HepG2 (cell line): ENCODE results near the gene MBOAT7. TPM values are rescaled to one million over a fixed set of nuclear protein-coding genes. Genes with fewer than 3 reads are reported as not detected.

Experiments
- EZH2 ChIP-seq: conservative IDR thresholded peaks from 2 replicates; pipeline ENCODE4 v1.6.1; 2012; ENCODE audit warnings: mild to moderate bottlenecking, low read depth, low read length, moderate library complexity
- GATAD2A ChIP-seq: IDR thresholded peaks from 2 replicates; pipeline ENCODE4 v1.6.1; 2016
- GFI1 ChIP-seq: sonication (generic); formaldehyde crosslinking; IDR thresholded peaks from 2 replicates; pipeline ENCODE4 v1.5.0; 2020; ENCODE audit warnings: missing genetic modification reagents, mild to moderate bottlenecking, borderline replicate concordance
- KDM2A ChIP-seq: sonication (generic); formaldehyde crosslinking; IDR thresholded peaks from 2 replicates; pipeline ENCODE4 v1.4.0; 2020; ENCODE audit warnings: low read depth, missing genetic modification reagents, borderline replicate concordance
- MLX ChIP-seq: IDR thresholded peaks from 2 replicates; pipeline ENCODE4 v1.6.1; 2016
- NCOR1 ChIP-seq: fragments of 200-600 bp; sonication (generic); IDR thresholded peaks from 2 replicates; pipeline ENCODE4 v1.7.0; 2017; ENCODE audit warnings: antibody characterized with exemption, low read length, borderline replicate concordance
- NR2F1 ChIP-seq, 2 experiments: fragments of 450-650 bp in 1 of 2; formaldehyde crosslinking in 1 of 2; IDR thresholded peaks; 2 replicates each; pipeline versions ENCODE4 v1.5.0 to v1.6.1; 2016 to 2020; ENCODE audit warnings: mild to moderate bottlenecking in 1 of 2, missing compliant biosample characterization in 1 of 2, missing genetic modification reagents in 1 of 2, moderate library complexity in 1 of 2
- RFXAP ChIP-seq: sonication (generic); formaldehyde crosslinking; IDR thresholded peaks from 2 replicates; pipeline ENCODE4 v1.4.0; 2020; ENCODE audit warnings: missing genetic modification reagents, borderline replicate concordance
- SMAD1 ChIP-seq: sonication (generic); formaldehyde crosslinking; IDR thresholded peaks from 2 replicates; pipeline ENCODE4 v1.4.0; 2020; ENCODE audit warnings: missing genetic modification reagents, low read depth, mild to moderate bottlenecking, borderline replicate concordance
- XRCC5 ChIP-seq: fragments of 200-400 bp; formaldehyde crosslinking; optimal IDR thresholded peaks from 2 replicates; pipeline ENCODE3; 2017; ENCODE audit warnings: mild to moderate bottlenecking, low read length
- ZKSCAN8 ChIP-seq: IDR thresholded peaks from 2 replicates; pipeline ENCODE4 v1.6.1; 2016; ENCODE audit warnings: borderline replicate concordance, missing genetic modification reagents, missing compliant biosample characterization
- ZNF17 ChIP-seq: sonication (generic); formaldehyde crosslinking; IDR thresholded peaks from 2 replicates; pipeline ENCODE4 v1.5.0; 2020; ENCODE audit warnings: mild to moderate bottlenecking, missing genetic modification reagents
- ZNF18 ChIP-seq: sonication (generic); formaldehyde crosslinking; IDR thresholded peaks from 2 replicates; pipeline ENCODE4 v1.8.0; 2022; ENCODE audit warnings: mild to moderate bottlenecking, missing genetic modification reagents; ENCODE audit not compliant: insufficient replicate concordance
- ZNF24 ChIP-seq: fragments of 450-650 bp; IDR thresholded peaks from 2 replicates; pipeline ENCODE4 v1.6.1; 2017; ENCODE audit warnings: antibody characterized with exemption, mild to moderate bottlenecking
- ZNF326 ChIP-seq: sonication (generic); formaldehyde crosslinking; IDR thresholded peaks from 2 replicates; pipeline ENCODE4 v1.4.0; 2020; ENCODE audit warnings: missing genetic modification reagents, borderline replicate concordance
- ZNF354B ChIP-seq: sonication (generic); formaldehyde crosslinking; IDR thresholded peaks from 2 replicates; pipeline ENCODE4 v1.8.0; 2022; ENCODE audit warnings: mild to moderate bottlenecking, missing genetic modification reagents
- ZNF530 ChIP-seq: sonication (generic); formaldehyde crosslinking; IDR thresholded peaks from 2 replicates; pipeline ENCODE4 v1.5.0; 2020; ENCODE audit warnings: low read depth, mild to moderate bottlenecking, missing genetic modification reagents
- ZNF567 ChIP-seq: sonication (generic); formaldehyde crosslinking; IDR thresholded peaks from 2 replicates; pipeline ENCODE4 v1.8.1; 2023; ENCODE audit warnings: mild to moderate bottlenecking, missing genetic modification reagents, borderline replicate concordance
- ZNF841 ChIP-seq: sonication (generic); formaldehyde crosslinking; IDR thresholded peaks from 2 replicates; pipeline ENCODE4 v1.8.1; 2023; ENCODE audit warnings: missing genetic modification reagents, borderline replicate concordance
- ZNF891 ChIP-seq: sonication (generic); formaldehyde crosslinking; IDR thresholded peaks from 2 replicates; pipeline ENCODE4 v1.5.0; 2020; ENCODE audit warnings: mild to moderate bottlenecking, missing genetic modification reagents
- ZSCAN21 ChIP-seq: sonication (generic); formaldehyde crosslinking; IDR thresholded peaks from 2 replicates; pipeline ENCODE4 v1.8.0; 2022; ENCODE audit warnings: mild to moderate bottlenecking, missing genetic modification reagents, moderate library complexity, borderline replicate concordance
- ZSCAN25 ChIP-seq: sonication (generic); formaldehyde crosslinking; IDR thresholded peaks from 2 replicates; pipeline ENCODE4 v1.8.0; 2022; ENCODE audit warnings: mild to moderate bottlenecking, missing genetic modification reagents
- polyA plus RNA-seq, 8 experiments: library from polyadenylated mRNA; depleted of rRNA in 3 of 8; stranded (reverse) in 7 of 8; unstranded in 1 of 8; fragments of >200 nt; fragmentation: Illumina TruSeq in 4 of 8; extraction: Trizol in 4 of 8; gene quantifications; 2 replicates each; pipeline versions ENCODE4 v1.2.1 to v1.2.3, GENCODE V29; 2011 to 2016; ENCODE audit warnings: low read depth in 4 of 8, missing spikeins in 1 of 8, mixed read lengths in 1 of 8; ENCODE audit not compliant: insufficient read depth in 1 of 8
- total RNA-seq, 5 experiments: library from RNA; depleted of rRNA; stranded (reverse); fragments of >200 nt; fragmentation: Illumina TruSeq; extraction: Trizol; gene quantifications; 2 replicates each; pipeline ENCODE4 v1.2.3, GENCODE V29; 2016; ENCODE audit warnings: low read depth in 1 of 5
- TF ChIP-seq, protein P1 (sequence below): sonication (generic); formaldehyde crosslinking; IDR thresholded peaks from 2 replicates; pipeline ENCODE4 v1.4.0; 2020; ENCODE audit warnings: missing genetic modification reagents, borderline replicate concordance
- TF ChIP-seq, protein P2 (sequence below): sonication (generic); formaldehyde crosslinking; IDR thresholded peaks from 2 replicates; pipeline ENCODE4 v1.4.0; 2020; ENCODE audit warnings: missing genetic modification reagents

The MBOAT7 gene
- total and polyA plus RNA-seq, 2 of the 13 experiments (the other 11 are each of a cell fraction or from before 2014, with no cell fraction given): 22.2 to 25.5 TPM

DNA sequence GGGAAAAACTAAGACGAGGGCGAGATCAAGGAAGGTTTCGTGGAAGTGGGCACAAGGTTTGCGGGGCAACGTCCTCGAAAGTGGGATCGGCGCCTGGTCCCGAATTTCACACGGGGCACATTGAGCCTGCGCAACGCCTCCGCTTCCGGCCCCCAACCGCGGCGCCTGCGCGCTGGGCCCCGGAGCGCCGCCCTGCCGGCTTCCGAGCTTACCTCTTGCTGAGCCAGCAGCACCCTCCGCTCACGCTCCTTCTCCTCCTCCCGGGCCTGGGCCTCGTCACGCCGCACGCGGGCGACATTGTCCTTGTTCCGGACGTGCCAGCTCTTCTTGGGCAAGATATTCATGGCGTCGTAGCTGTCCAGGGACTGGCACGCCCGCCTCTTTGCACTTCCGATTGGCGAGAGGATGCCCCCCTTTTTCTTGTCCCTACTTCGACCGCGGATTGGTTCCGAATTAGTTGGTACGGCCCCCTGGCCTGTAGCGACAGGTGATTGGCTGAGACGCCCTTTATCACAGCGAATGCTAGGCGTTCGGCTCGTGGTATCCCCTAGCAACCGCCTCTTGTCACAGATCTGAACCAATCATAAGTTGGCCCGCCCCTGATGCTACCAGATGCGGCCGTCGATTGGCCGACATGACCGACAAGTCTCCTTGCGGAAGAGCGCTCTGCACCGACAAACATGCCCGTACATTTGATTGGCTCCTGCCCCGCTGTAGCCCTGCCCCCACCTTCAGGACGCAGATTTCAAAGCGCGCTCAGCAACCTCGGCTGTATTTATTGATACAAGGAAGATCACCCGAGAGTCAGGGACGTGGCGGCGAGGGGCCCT, 29.8 kb downstream of the MBOAT7 start, which contains the start of gene LENG1 (continued):
- TF ChIP-seq ZNF24 (no peak), ZNF326 (CRISPR knock-in tag) (no peak), ZSCAN21 (CRISPR knock-in tag) (no peak), ZNF17 (CRISPR knock-in tag) (no peak), ZNF530 (CRISPR knock-in tag) (no peak), NR2F1 (CRISPR knock-in tag; IDR thresholded peaks at IDR 0.05) (no peak), EZH2 (no peak), GFI1 (CRISPR knock-in tag) (no peak), ZNF841 (CRISPR knock-in tag) (no peak), ZNF567 (CRISPR knock-in tag) (peak; percentile 72; the same call in 1 of the 2 replicates), RFXAP (CRISPR knock-in tag) (peak; percentile 95), ZNF354B (CRISPR knock-in tag) (no peak), ZSCAN25 (CRISPR knock-in tag) (no peak), KDM2A (CRISPR knock-in tag) (peak; percentile 72; the same call in 1 of the 2 replicates), ZNF18 (CRISPR knock-in tag) (no peak), XRCC5 (peak; percentile 17), NCOR1 (no peak), SMAD1 (CRISPR knock-in tag) (peak; percentile 54; the same call in 1 of the 2 replicates), MLX (CRISPR knock-in tag) (no peak), ZKSCAN8 (CRISPR knock-in tag) (0 out of 2 replicates have a peak, but pooled peaks have one; percentile 4), GATAD2A (CRISPR knock-in tag) (no peak; the same call in 1 of the 2 replicates), ZNF891 (no peak)
- TF ChIP-seq, protein P1, sequence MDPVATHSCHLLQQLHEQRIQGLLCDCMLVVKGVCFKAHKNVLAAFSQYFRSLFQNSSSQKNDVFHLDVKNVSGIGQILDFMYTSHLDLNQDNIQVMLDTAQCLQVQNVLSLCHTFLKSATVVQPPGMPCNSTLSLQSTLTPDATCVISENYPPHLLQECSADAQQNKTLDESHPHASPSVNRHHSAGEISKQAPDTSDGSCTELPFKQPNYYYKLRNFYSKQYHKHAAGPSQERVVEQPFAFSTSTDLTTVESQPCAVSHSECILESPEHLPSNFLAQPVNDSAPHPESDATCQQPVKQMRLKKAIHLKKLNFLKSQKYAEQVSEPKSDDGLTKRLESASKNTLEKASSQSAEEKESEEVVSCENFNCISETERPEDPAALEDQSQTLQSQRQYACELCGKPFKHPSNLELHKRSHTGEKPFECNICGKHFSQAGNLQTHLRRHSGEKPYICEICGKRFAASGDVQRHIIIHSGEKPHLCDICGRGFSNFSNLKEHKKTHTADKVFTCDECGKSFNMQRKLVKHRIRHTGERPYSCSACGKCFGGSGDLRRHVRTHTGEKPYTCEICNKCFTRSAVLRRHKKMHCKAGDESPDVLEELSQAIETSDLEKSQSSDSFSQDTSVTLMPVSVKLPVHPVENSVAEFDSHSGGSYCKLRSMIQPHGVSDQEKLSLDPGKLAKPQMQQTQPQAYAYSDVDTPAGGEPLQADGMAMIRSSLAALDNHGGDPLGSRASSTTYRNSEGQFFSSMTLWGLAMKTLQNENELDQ: no peak
- TF ChIP-seq, protein P2, sequence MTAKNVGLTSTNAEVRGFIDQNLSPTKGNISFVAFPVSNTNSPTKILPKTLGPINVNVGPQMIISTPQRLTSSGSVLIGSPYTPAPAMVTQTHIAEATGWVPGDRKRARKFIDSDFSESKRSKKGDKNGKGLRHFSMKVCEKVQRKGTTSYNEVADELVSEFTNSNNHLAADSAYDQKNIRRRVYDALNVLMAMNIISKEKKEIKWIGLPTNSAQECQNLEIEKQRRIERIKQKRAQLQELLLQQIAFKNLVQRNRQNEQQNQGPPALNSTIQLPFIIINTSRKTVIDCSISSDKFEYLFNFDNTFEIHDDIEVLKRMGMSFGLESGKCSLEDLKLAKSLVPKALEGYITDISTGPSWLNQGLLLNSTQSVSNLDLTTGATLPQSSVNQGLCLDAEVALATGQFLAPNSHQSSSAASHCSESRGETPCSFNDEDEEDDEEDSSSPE (CRISPR knock-in tag): peak; percentile 95
